ENCODE data around the gene ABCA1. TPM values are rescaled to one million over a fixed set of nuclear protein-coding genes. Genes with fewer than 3 reads are reported as not detected.
A peak's percentile ranks its signal among the peaks of the same experiment; 100 is the strongest.

ABCA1 gene
- total and polyA plus RNA-seq, 2 of the 13 experiments (the other 11 are each of a cell fraction or from before 2014, with no cell fraction given), result 26.8 to 63.8 TPM

- TF ChIP-seq ZNF407 (CRISPR knock-in tag; IDR thresholded peaks at IDR 0.05; ENCODE audit: not compliant biosample characterization) (no peak), ZNF770 (CRISPR knock-in tag; IDR thresholded peaks at IDR 0.05) (no peak), ZNF335 (CRISPR knock-in tag; IDR thresholded peaks at IDR 0.05) (0 out of 2 replicates have a peak, but pooled peaks have one; percentile 6), CEBPB (IDR thresholded peaks at IDR 0.05; ENCODE audit: borderline replicate concordance, low read depth, low read length) (no peak), ZSCAN12 (CRISPR knock-in tag; IDR thresholded peaks at IDR 0.05) (no peak), NR2F6 (IDR thresholded peaks at IDR 0.05) (no peak), NR2F6 (CRISPR knock-in tag; IDR thresholded peaks at IDR 0.05) (no peak), ZFP91 (CRISPR knock-in tag; IDR thresholded peaks at IDR 0.05; ENCODE audit: borderline replicate concordance) (no peak; the same call in 1 of the 2 replicates), SP140L (CRISPR knock-in tag; IDR thresholded peaks at IDR 0.05; ENCODE audit: borderline replicate concordance) (no peak), MXD4 (CRISPR knock-in tag; IDR thresholded peaks at IDR 0.05) (no peak), MLX (CRISPR knock-in tag; IDR thresholded peaks at IDR 0.05) (no peak), ZNF432 (CRISPR knock-in tag; IDR thresholded peaks at IDR 0.05; ENCODE audit: borderline replicate concordance) (no peak)
- TF ChIP-seq, protein P1, sequence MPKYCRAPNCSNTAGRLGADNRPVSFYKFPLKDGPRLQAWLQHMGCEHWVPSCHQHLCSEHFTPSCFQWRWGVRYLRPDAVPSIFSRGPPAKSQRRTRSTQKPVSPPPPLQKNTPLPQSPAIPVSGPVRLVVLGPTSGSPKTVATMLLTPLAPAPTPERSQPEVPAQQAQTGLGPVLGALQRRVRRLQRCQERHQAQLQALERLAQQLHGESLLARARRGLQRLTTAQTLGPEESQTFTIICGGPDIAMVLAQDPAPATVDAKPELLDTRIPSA (CRISPR knock-in tag; IDR thresholded peaks at IDR 0.05; ENCODE audit: borderline replicate concordance), result no peak
- TF ChIP-seq, protein P2, sequence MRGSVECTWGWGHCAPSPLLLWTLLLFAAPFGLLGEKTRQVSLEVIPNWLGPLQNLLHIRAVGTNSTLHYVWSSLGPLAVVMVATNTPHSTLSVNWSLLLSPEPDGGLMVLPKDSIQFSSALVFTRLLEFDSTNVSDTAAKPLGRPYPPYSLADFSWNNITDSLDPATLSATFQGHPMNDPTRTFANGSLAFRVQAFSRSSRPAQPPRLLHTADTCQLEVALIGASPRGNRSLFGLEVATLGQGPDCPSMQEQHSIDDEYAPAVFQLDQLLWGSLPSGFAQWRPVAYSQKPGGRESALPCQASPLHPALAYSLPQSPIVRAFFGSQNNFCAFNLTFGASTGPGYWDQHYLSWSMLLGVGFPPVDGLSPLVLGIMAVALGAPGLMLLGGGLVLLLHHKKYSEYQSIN (CRISPR knock-in tag; IDR thresholded peaks at IDR 0.05; ENCODE audit: borderline replicate concordance), result no peak
Observed at GRCh38 chr9:104927216-104927911, 591 bp downstream of the ABCA1 start (continued).
